H1 (cell line): Measurements from ENCODE around the gene HLF. TPM values are rescaled to one million over a fixed set of nuclear protein-coding genes. Genes with fewer than 3 reads are reported as not detected.

ENCODE experiments used
- CTCF ChIA-PET: fragments of 300-600 bp; sonication (Branson Sonifier 250); formaldehyde crosslinking; loops from one replicate; lab custom pipeline; 2021; ENCODE audit not compliant: partially characterized antibody; lab: Charles Lee
- POLR2A ChIA-PET: fragments of 300-600 bp; sonication (Branson Sonifier 250); formaldehyde crosslinking; loops from one replicate; lab custom pipeline; 2021; ENCODE audit warnings: inconsistent platforms; ENCODE audit not compliant: partially characterized antibody; lab: Charles Lee
- DNase-seq, 2 experiments: peaks; one replicate each; pipeline versions ENCODE4 v3.0.0 to v3.0.0-alpha.2; 2010 to 2022; ENCODE audit warnings: low spot score in 2 of 2, low read depth in 1 of 2, mixed read lengths in 1 of 2
- FAIRE-seq: peaks from 2 replicates; lab custom pipeline; 2011; peaks lifted over from hg19 to GRCh38; lab: Jason Lieb, UNC
- H2AFZ ChIP-seq: 2 replicates; pipeline ENCODE4 v1.8.1; 2012; ENCODE audit warnings: low read length, inconsistent platforms
- H2AK5ac ChIP-seq: 2 replicates; pipeline ENCODE4 v1.6.1; 2013; ENCODE audit warnings: low read depth, low read length
- H2BK120ac ChIP-seq: replicated peaks from 2 replicates; pipeline ENCODE3; 2013; ENCODE audit warnings: low read depth, low read length, inconsistent platforms
- H2BK12ac ChIP-seq: 2 replicates; pipeline ENCODE4 v1.6.1; 2013; ENCODE audit warnings: low read depth, low read length
- H2BK15ac ChIP-seq: 2 replicates; pipeline ENCODE4 v1.6.1; 2013; ENCODE audit warnings: low read length
- H2BK20ac ChIP-seq: 2 replicates; pipeline ENCODE4 v1.6.1; 2013; ENCODE audit warnings: low read length
- H2BK5ac ChIP-seq: 2 replicates; pipeline ENCODE4 v1.6.1; 2013; ENCODE audit warnings: low read depth, low read length
- H3K14ac ChIP-seq: 2 replicates; pipeline ENCODE4 v1.6.1; 2013; ENCODE audit warnings: inconsistent platforms; ENCODE audit not compliant: insufficient read length
- H3K18ac ChIP-seq: 2 replicates; pipeline ENCODE4 v1.6.1; 2013; ENCODE audit warnings: low read length; ENCODE audit errors: extremely low read depth
- H3K23ac ChIP-seq: 2 replicates; pipeline ENCODE4 v1.6.1; 2013; ENCODE audit warnings: inconsistent platforms; ENCODE audit not compliant: insufficient read length
- H3K23me2 ChIP-seq: 2 replicates; pipeline ENCODE4 v1.6.1; 2013; ENCODE audit warnings: low read depth, low read length
- H3K27ac ChIP-seq: 2 replicates; pipeline ENCODE4 v1.6.1; 2011; ENCODE audit warnings: low read depth, low read length, inconsistent platforms
- H3K27me3 ChIP-seq, 4 experiments: replicated peaks in 1 of 4; 1 replicate in 1 of 4; 2 replicates in 3 of 4; pipeline versions ENCODE4 v1.6.1 to v1.8.1; 2011 to 2013; ENCODE audit warnings: low read length in 3 of 4, mild to moderate bottlenecking in 3 of 4, inconsistent platforms in 2 of 4, mixed read lengths in 2 of 4, moderate library complexity in 1 of 4; ENCODE audit not compliant: control insufficient read depth in 3 of 4, insufficient read depth in 3 of 4; ENCODE audit errors: extremely low read depth in 1 of 4
- H3K36me3 ChIP-seq, 4 experiments: 2 replicates each; pipeline versions ENCODE4 v1.6.1 to v1.8.1; 2011 to 2013; ENCODE audit warnings: mild to moderate bottlenecking in 4 of 4, low read length in 3 of 4, moderate library complexity in 2 of 4, control low read depth in 1 of 4, inconsistent platforms in 1 of 4; ENCODE audit not compliant: insufficient read depth in 4 of 4, control insufficient read depth in 2 of 4
- H3K4ac ChIP-seq: replicated peaks from 2 replicates; pipeline ENCODE3; 2013; ENCODE audit warnings: low read length, low read depth, mixed read lengths, inconsistent platforms; ENCODE audit not compliant: insufficient read length
- H3K4me1 ChIP-seq, 4 experiments: replicated peaks in 1 of 4; 1 replicate in 1 of 4; 2 replicates in 3 of 4; pipeline versions ENCODE4 v1.6.1 to v1.8.1; 2011 to 2013; ENCODE audit warnings: low read length in 3 of 4, inconsistent platforms in 2 of 4, mixed read lengths in 1 of 4; ENCODE audit not compliant: insufficient read depth in 4 of 4, control insufficient read depth in 3 of 4
- H3K4me2 ChIP-seq, 2 experiments: 2 replicates each; pipeline versions ENCODE4 v1.6.1 to v1.8.1; 2011 to 2013; ENCODE audit warnings: low read depth in 2 of 2, low read length in 2 of 2, control low read depth in 1 of 2, inconsistent platforms in 1 of 2, mild to moderate bottlenecking in 1 of 2; ENCODE audit not compliant: insufficient read depth in 1 of 2
- H3K4me3 ChIP-seq, 4 experiments: fragments of 200-600, 300-600 bp in 1 of 4; sonication (generic), shearing (Covaris generic), sonication (Bioruptor Twin) in 1 of 4; 2 replicates each; pipeline versions ENCODE4 v1.5.1 to v1.8.1; 2011 to 2016; ENCODE audit warnings: low read length in 4 of 4, low read depth in 3 of 4, control low read depth in 2 of 4, inconsistent platforms in 2 of 4, mild to moderate bottlenecking in 2 of 4, mixed read lengths in 1 of 4, moderate library complexity in 1 of 4; ENCODE audit not compliant: insufficient read depth in 2 of 4; ENCODE audit errors: extremely low read depth in 1 of 4
- H3K56ac ChIP-seq: replicated peaks from 2 replicates; pipeline ENCODE3; 2013; ENCODE audit warnings: low read depth, mild to moderate bottlenecking, mixed read lengths, low read length, inconsistent platforms; ENCODE audit not compliant: insufficient read length
- H3K79me1 ChIP-seq: 2 replicates; pipeline ENCODE4 v1.6.1; 2013; ENCODE audit warnings: low read depth, low read length, control low read depth
- H3K79me2 ChIP-seq, 2 experiments: 2 replicates each; pipeline versions ENCODE4 v1.6.1 to v1.8.1; 2012 to 2013; ENCODE audit warnings: low read length in 2 of 2, mild to moderate bottlenecking in 2 of 2, inconsistent platforms in 1 of 2; ENCODE audit not compliant: insufficient read depth in 2 of 2, control insufficient read depth in 1 of 2
- H3K9ac ChIP-seq, 4 experiments: replicated peaks in 1 of 4; 1 replicate in 1 of 4; 2 replicates in 3 of 4; pipeline versions ENCODE4 v1.6.1 to v1.8.1; 2011 to 2013; ENCODE audit warnings: low read depth in 3 of 4, low read length in 3 of 4, control low read depth in 2 of 4, mild to moderate bottlenecking in 2 of 4, moderate library complexity in 2 of 4, inconsistent platforms in 1 of 4; ENCODE audit errors: extremely low read depth in 1 of 4
- H3K9me3 ChIP-seq, 2 experiments: 2 replicates each; pipeline versions ENCODE4 v1.6.1 to v1.8.1; 2012 to 2013; ENCODE audit warnings: mild to moderate bottlenecking in 2 of 2, moderate library complexity in 2 of 2, control low read depth in 1 of 2, inconsistent platforms in 1 of 2, low read depth in 1 of 2, low read length in 1 of 2, mixed read lengths in 1 of 2; ENCODE audit not compliant: insufficient read depth in 2 of 2
- H4K20me1 ChIP-seq, 2 experiments: replicated peaks in 1 of 2; 2 replicates each; pipeline versions ENCODE3 to v1.8.1; 2011 to 2013; ENCODE audit warnings: inconsistent platforms in 2 of 2, low read length in 2 of 2, mild to moderate bottlenecking in 1 of 2; ENCODE audit not compliant: insufficient read depth in 2 of 2, control insufficient read depth in 1 of 2
- H4K5ac ChIP-seq: 2 replicates; pipeline ENCODE4 v1.6.1; 2013; ENCODE audit warnings: low read length, low read depth, mixed read lengths, inconsistent platforms; ENCODE audit not compliant: insufficient read length
- H4K8ac ChIP-seq: 2 replicates; pipeline ENCODE4 v1.8.0; 2013; ENCODE audit warnings: mild to moderate bottlenecking, moderate library complexity, low read length, inconsistent platforms; ENCODE audit not compliant: insufficient read depth; ENCODE audit errors: extremely low read depth
- H4K91ac ChIP-seq: replicated peaks from 2 replicates; pipeline ENCODE3; 2013; ENCODE audit warnings: low read length, mixed read lengths, inconsistent platforms; ENCODE audit not compliant: insufficient read length
- ATF3 ChIP-seq: IDR thresholded peaks from 2 replicates; pipeline ENCODE4 v1.6.1; 2011; ENCODE audit warnings: low read depth, mild to moderate bottlenecking, low read length; ENCODE audit not compliant: insufficient read depth
- GTF2F1 ChIP-seq: IDR thresholded peaks from 2 replicates; pipeline ENCODE4 v1.6.1; 2012; ENCODE audit warnings: low read depth, low read length, improper control_type of control experiment, borderline replicate concordance
- NANOG ChIP-seq: IDR thresholded peaks from 2 replicates; pipeline ENCODE4 v1.6.1; 2011; ENCODE audit warnings: low read length, low read depth, mild to moderate bottlenecking, inconsistent platforms; ENCODE audit not compliant: insufficient read depth, poor library complexity, severe bottlenecking
- RFX5 ChIP-seq: IDR thresholded peaks from 2 replicates; pipeline ENCODE4 v1.6.1; 2011; ENCODE audit warnings: low read depth, low read length, improper control_type of control experiment, borderline replicate concordance
- SUZ12 ChIP-seq: fragments of 200-600 bp; sonication (generic); IDR thresholded peaks from 2 replicates; pipeline ENCODE4 v1.6.1; 2012; ENCODE audit warnings: mild to moderate bottlenecking, inconsistent platforms, low read length, moderate library complexity, mixed read lengths
- TAF7 ChIP-seq: optimal IDR thresholded peaks from 2 replicates; pipeline ENCODE3; 2011; ENCODE audit warnings: low read depth, mild to moderate bottlenecking, inconsistent platforms, low read length, moderate library complexity, borderline replicate concordance
- WGBS, 2 experiments: shearing (Covaris generic) in 1 of 2; methylation state at CpG; one replicate each; pipeline versions ENCODE4 v1.1.6 to v1.1.7; 2013 to 2015; ENCODE audit warnings: low lambda C conversion rate in 2 of 2, mixed read lengths in 2 of 2, inconsistent platforms in 1 of 2, low coverage in 1 of 2, missing lambda C conversion rate in 1 of 2; ENCODE audit not compliant: insufficient replicate concordance in 2 of 2, insufficient coverage in 1 of 2, insufficient read length in 1 of 2; ENCODE audit errors: extremely low coverage in 1 of 2, missing lambda C conversion rate in 1 of 2; 5-methylcytosine and 5-hydroxymethylcytosine counted together
- polyA plus RNA-seq, 7 experiments: library from polyadenylated mRNA; depleted of rRNA in 3 of 7; stranded (reverse) in 5 of 7; unstranded in 2 of 7; fragments of >200 nt in 5 of 7; fragments of 200-250 nt in 2 of 7; gene quantifications; 1 replicate in 5 of 7; 2 replicates in 1 of 7; 4 replicates in 1 of 7; pipeline versions ENCODE4 v1.2.1 to v1.2.3, GENCODE V29; 2011 to 2013; ENCODE audit warnings: missing spikeins in 2 of 7, mixed read lengths in 2 of 7
- total RNA-seq: library from RNA; stranded (reverse); fragmentation: NEBNext Ultra II Directional; extraction: Animal tissue kit (Norgen Biotek cat#: 25700); gene quantifications from 2 replicates; pipeline ENCODE4 v1.2.1, GENCODE V29; 2021

Gene HLF
- total and polyA plus RNA-seq, 2 of the 8 experiments (the other 6 are each of a cell fraction or from before 2014, with no cell fraction given): 0.39 to 0.60 TPM

DNA sequence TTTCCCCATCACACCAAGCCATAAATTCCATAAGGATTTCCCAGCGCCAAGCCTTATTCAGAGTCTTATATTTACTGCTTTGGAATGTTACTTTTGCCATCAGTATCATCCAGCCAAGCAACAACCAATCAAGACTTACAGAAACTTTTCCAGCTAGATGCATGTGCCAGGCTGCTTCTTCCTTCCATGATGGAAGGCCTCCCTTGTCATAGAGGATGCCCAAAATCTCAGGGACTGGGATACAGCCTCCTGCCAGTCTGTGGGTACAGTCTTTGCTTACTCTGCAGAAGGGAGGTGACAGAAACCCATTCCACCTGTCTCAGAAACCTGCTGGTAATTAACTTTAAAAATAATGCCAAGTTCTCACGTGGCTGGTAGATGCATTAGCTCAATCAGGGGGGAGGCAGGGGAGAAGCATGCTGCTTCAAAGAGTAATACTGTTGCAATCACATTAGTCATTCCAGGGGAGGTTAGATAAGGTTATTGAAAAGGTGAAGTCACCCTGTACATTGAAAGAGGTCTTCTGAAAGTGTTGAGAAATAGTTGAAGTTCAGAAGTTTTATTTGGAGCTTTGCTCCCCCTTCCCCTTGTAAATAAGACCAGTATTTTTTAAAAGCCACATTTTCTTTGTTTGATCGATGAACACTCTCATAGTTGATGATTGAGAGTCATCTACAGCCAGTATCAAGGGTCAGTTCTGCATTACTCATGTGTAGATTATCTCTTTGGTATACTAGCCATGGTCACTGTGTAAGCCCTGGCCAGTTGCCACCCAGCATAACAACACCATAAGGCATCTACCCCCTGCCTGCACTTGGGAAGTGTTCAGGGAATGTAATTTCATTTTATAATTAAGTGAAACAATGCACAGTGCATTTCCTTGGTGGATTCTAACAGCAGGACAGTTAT, 22.2 kb downstream of the HLF start:
- no peaks in the 10 kb centered on the region for H4K20me1 ChIP-seq
- no peak overlapping the region for H3K23ac ChIP-seq
- H3K4me1 ChIP-seq: peaks cover 0 to 5% (median 0%) of the 10 kb centered on the region in 4 experiments; a peak in 1 of 7 replicates
- H3K4ac ChIP-seq: no peak overlapping the region
- H3K79me2 ChIP-seq: no peaks in the 10 kb centered on the region
- no peak overlapping the region for H2BK120ac ChIP-seq
- no peak overlapping the region for H4K5ac ChIP-seq
- no peak overlapping the region for H2AFZ ChIP-seq
- no peak overlapping the region for H2BK20ac ChIP-seq
- H3K9me3 ChIP-seq: no peaks in the 10 kb centered on the region
- H3K27me3 ChIP-seq: no peaks in the 10 kb centered on the region
- no peak overlapping the region for H3K4me2 ChIP-seq
- no peak overlapping the region for H3K14ac ChIP-seq
- H3K27ac ChIP-seq: no peak overlapping the region
- H3K23me2 ChIP-seq: no peaks in the 10 kb centered on the region
- POLR2A ChIA-PET: no interaction called here
- no peak overlapping the region for H3K18ac ChIP-seq
- no peak overlapping the region for H4K91ac ChIP-seq
- H3K56ac ChIP-seq: no peak overlapping the region
- DNase-seq: no peak
- no peak overlapping the region for H4K8ac ChIP-seq
- FAIRE-seq: no peak
- 88% methylated on average over 3 of the region's 3 CpGs; no CpG with 5 or more reads in 1 of the 2 experiments for WGBS, 2 experiments
- no peak for TF ChIP-seq RFX5
- TF ChIP-seq NANOG: no peak
- TF ChIP-seq ATF3: no peak
- no peak for TF ChIP-seq GTF2F1
- TF ChIP-seq TAF7: no peak
- TF ChIP-seq SUZ12: no peak
- no peaks in the 10 kb centered on the region for H3K36me3 ChIP-seq
- no peak overlapping the region for H3K9ac ChIP-seq
- CTCF ChIA-PET: interaction anchor here (1.9 to 2.5 kb wide), 2 partner anchors 9 to 209 kb away, joined by 5 to 9 read pairs; no protein-coding TSS in a partner anchor
- H2AK5ac ChIP-seq: no peak overlapping the region
- H3K79me1 ChIP-seq: no peaks in the 10 kb centered on the region
- no peak overlapping the region for H3K4me3 ChIP-seq
- H2BK12ac ChIP-seq: no peak overlapping the region
- H2BK5ac ChIP-seq: no peak overlapping the region
- no peak overlapping the region for H2BK15ac ChIP-seq
